Psoas muscle (tissue), 8 donors: Measurements from ENCODE around the gene BCKDK. TPM values are rescaled to one million over a fixed set of nuclear protein-coding genes. Genes with fewer than 3 reads are reported as not detected.

Source experiments
- ATAC-seq, 4 donors: fragments of 200-7000 bp; cut with Tn5 transposase; one replicate each; pipeline ENCODE4 v1.9.1; 2020; ENCODE audit warnings: moderate library complexity in 3 of 4, mild to moderate bottlenecking in 2 of 4
- DNase-seq, 2 donors: peaks; one replicate each; pipeline ENCODE4 v3.0.0-alpha.2; 2020
- H3K27ac ChIP-seq: fragments of 200-600 bp; one replicate; pipeline ENCODE4 v1.8.0; 2022
- H3K27me3 ChIP-seq, 3 donors: fragments of 200-600 bp in 1 of 3; one replicate each; pipeline versions ENCODE4 v1.6.1 to v1.8.0; 2013 to 2022; ENCODE audit warnings: low read length in 2 of 3, mild to moderate bottlenecking in 2 of 3, moderate library complexity in 1 of 3; ENCODE audit not compliant: insufficient read depth in 3 of 3
- H3K36me3 ChIP-seq, 2 donors: fragments of 200-600 bp in 1 of 2; one replicate each; pipeline versions ENCODE4 v1.6.1 to v1.8.0; 2013 to 2022; ENCODE audit warnings: low read depth in 1 of 2, mild to moderate bottlenecking in 1 of 2, moderate library complexity in 1 of 2; ENCODE audit not compliant: insufficient read depth in 1 of 2
- H3K4me1 ChIP-seq: fragments of 200-600 bp; one replicate; pipeline ENCODE4 v1.8.0; 2022
- H3K4me3 ChIP-seq: fragments of 200-600 bp; one replicate; pipeline ENCODE4 v1.8.0; 2022; ENCODE audit warnings: mild to moderate bottlenecking
- H3K9me3 ChIP-seq: fragments of 200-600 bp; one replicate; pipeline ENCODE4 v1.8.0; 2022
- CTCF ChIP-seq: fragments of 200-600 bp; IDR thresholded peaks from one replicate; pipeline ENCODE4 v1.8.0; 2022; ENCODE audit warnings: antibody characterized with exemption
- WGBS, 3 donors: extraction: QIAGEN DNeasy Blood & Tissue Kit; methylation state at CpG; one replicate each; pipeline versions ENCODE4 v1.1.6 to v1.1.7; 2013; 5-methylcytosine and 5-hydroxymethylcytosine counted together
- intact Hi-C, 2 donors: fragments of 100-400 bp; cut with DNase I; formaldehyde crosslinking; loops; one replicate each; pipeline versions ENCODE4 v1.11.0 to v1.14.2; 2022
- polyA plus RNA-seq, 3 donors: library from polyadenylated mRNA; stranded (reverse); fragments of 200-250 nt; gene quantifications; one replicate each; pipeline ENCODE4 v1.2.3, GENCODE V29; 2013
- total RNA-seq, 4 donors: library from RNA; stranded (reverse); fragmentation: NEBNext Ultra II Directional in 2 of 4; extraction: Animal tissue kit (Norgen Biotek cat#: 25700) in 2 of 4; gene quantifications; one replicate each; pipeline versions ENCODE4 v1.2.1 to v1.2.4, GENCODE V29; 2021 to 2023
- donor health status: healthy with polysubstance abuse.
- donor health status: DM: no; HTN: no; CAD: no; lungs with moderate emphysema.
- donor health status: Bipolar disorder and iron deficiency.
- donor health status: healthy.
- donor health status: DM: yes; HTN: yes; CAD: no.
- donor health status: DM: no; HTN: no; CAD: no.
- donor health status: DM: no; HTN: no; CAD: no.
- donor health status: DM: yes; HTN: yes; CAD: no.

BCKDK gene
- total and polyA plus RNA-seq, 7 donors = 36.7 to 72.8 (median 52.5) TPM

- intact Hi-C loops = loop anchor here (2.0 kb wide), 2 partner anchors 38 to 40 kb away; partner anchors contain the start of gene STX4 (in 1 of the 2)
Observed at GRCh38 chr16:31072540-31073141, 35.5 kb upstream of the BCKDK start.

DNA sequence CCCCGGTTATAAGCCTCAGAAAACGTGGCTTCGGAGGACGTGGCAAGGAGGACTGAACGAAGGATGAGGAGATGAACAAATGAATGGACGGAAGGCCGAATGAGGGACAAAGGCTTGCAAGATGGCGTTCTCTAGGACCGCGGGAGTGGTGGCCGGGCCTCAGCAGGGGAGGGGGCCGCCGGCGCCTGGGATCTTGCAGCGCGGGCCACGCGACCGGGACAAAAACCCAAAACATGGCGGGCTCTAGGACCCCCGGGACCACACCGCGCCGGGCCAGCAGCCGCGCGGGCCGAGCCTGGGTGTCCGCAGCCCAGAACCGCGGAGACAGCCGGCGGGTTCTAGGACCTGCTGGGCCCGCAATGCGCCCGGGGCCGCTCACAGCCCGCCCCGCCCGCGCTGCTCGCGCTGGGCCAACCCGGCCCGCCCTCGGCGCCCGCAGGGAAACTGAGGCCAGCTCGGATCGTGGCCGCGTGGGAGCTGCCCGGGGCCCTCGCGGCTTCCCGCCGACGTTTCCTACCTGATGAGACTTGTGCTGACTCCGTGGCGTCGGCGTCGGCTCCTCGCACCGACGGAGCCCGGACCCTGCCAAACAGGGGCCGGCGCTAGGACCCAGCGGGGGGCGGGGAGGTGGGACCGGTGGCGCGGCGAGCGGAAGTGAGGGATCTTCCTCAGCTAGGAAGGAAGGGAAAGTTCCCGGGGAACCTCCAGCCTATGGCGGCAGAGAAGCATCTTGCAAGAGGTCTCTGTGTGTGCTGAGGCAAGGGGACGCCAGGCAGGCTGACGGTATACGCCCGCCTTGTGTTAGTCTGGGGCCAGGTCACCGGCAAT, 34.8 kb upstream of the BCKDK start:
- peaks cover 20% of the 10 kb centered on the region for H3K4me1 ChIP-seq
- H3K9me3 ChIP-seq = no peaks in the 10 kb centered on the region
- peak; percentile 82 to 88 (median 85) for ATAC-seq
- peak overlapping the region; percentile 93 for H3K4me3 ChIP-seq
- H3K27me3 ChIP-seq = no peaks in the 10 kb centered on the region
- WGBS, 3 donors = 0 to 1% (median 1%) methylated on average over 64 to 83 of the region's 83 CpGs
- peak; percentile 94 to 95 for DNase-seq
- H3K36me3 ChIP-seq = peaks cover 0 to 29% of the 10 kb centered on the region in 2 donors
- no peak for TF ChIP-seq CTCF
- intact Hi-C loops = loop anchor here (2.0 kb wide), 2 partner anchors 39 to 41 kb away; partner anchors contain the start of gene STX4 (in 1 of the 2)
- H3K27ac ChIP-seq = peak overlapping the region; percentile 97

More at GRCh38 chr16:31072540-31073141, 35.5 kb upstream of the BCKDK start:
- Histone ChIP-seq H3K4me1 (peaks cover 20% of the 10 kb centered on the region), H3K9me3 (no peaks in the 10 kb centered on the region), H3K36me3 (peaks cover 0 to 22% of the 10 kb centered on the region in 2 donors), H3K27ac (peak overlapping the region; percentile 97), H3K4me3 (peak overlapping the region; percentile 93), H3K27me3 (no peaks in the 10 kb centered on the region)
- ATAC-seq = no peak
- 1 to 3% (median 2%) methylated on average over 27 of the region's 27 CpGs for WGBS, 3 donors
- TF ChIP-seq CTCF = no peak
- DNase-seq = peak in 1 of 2 donors; percentile 62

GRCh38 chr16:31073970-31074813, 34.0 kb upstream of the BCKDK start, which contains the start of the genes ZNF646 and ZNF668:
ZNF646 (plus strand) TSS chr16:31074422; CDS start chr16:31076325, 1,903 bp downstream.
ZNF668 (minus strand) TSS chr16:31074240; CDS start chr16:31064459, 9,781 bp downstream.
- intact Hi-C loops = loop anchor here (2.0 kb wide), 2 partner anchors 39 to 41 kb away; partner anchors contain the start of gene STX4 (in 1 of the 2)
- H3K27ac ChIP-seq = peak within 1 kb of the TSS; percentile 97
- H3K36me3 ChIP-seq = peaks cover 0 to 38% of the 10 kb centered on the region in 2 donors
- H3K4me3 ChIP-seq = peak within 1 kb of the TSS; percentile 93
- peaks cover 20% of the 10 kb centered on the region for H3K4me1 ChIP-seq
- no peaks in the 10 kb centered on the region for H3K9me3 ChIP-seq
- DNase-seq (peak; percentile 98 to 99), ATAC-seq (peak; percentile 92 to 93 (median 92))
- no peaks in the 10 kb centered on the region for H3K27me3 ChIP-seq
- 0% methylated on average over 48 of the region's 48 CpGs for WGBS, 3 donors
- TF ChIP-seq CTCF = no peak

- ATAC-seq = peak in 3 of 4 donors; percentile 7 to 24 (median 15)
- intact Hi-C loops = no loop called here
- WGBS, 3 donors = 0 to 2% (median 0%) methylated on average over 7 of the region's 7 CpGs
- Histone ChIP-seq H3K27me3 (no peaks in the 10 kb centered on the region), H3K9me3 (no peaks in the 10 kb centered on the region), H3K4me1 (peaks cover 20% of the 10 kb centered on the region), H3K36me3 (peaks cover 0 to 44% of the 10 kb centered on the region in 2 donors), H3K27ac (peak overlapping the region; percentile 97), H3K4me3 (peak overlapping the region; percentile 93)
- DNase-seq = no peak
- TF ChIP-seq CTCF = no peak
Observed at GRCh38 chr16:31074814-31075183, 33.4 kb upstream of the BCKDK start.
